Tibial nerve (tissue), 4 donors: ENCODE results near the gene C1QTNF4. TPM values are rescaled to one million over a fixed set of nuclear protein-coding genes. Genes with fewer than 3 reads are reported as not detected.

ENCODE experiments used
- DNase-seq, 2 donors: peaks; one replicate each; pipeline ENCODE4 v3.0.0-alpha.2; 2019; ENCODE audit warnings: low spot score in 2 of 2
- H3K27ac ChIP-seq, 4 donors: fragments of 200-600 bp; sonication (generic) in 3 of 4; one replicate each; pipeline ENCODE4 v1.5.1; 2017 to 2019; ENCODE audit warnings: mild to moderate bottlenecking in 1 of 4
- H3K27me3 ChIP-seq, 2 donors: fragments of 200-600 bp; sonication (generic) in 1 of 2; one replicate each; pipeline versions ENCODE4 v1.5.1 to v1.6.0; 2017 to 2019
- H3K36me3 ChIP-seq, 3 donors: fragments of 200-600 bp; sonication (generic); one replicate each; pipeline ENCODE4 v1.5.1; 2018 to 2019
- H3K4me1 ChIP-seq, 4 donors: fragments of 200-600 bp; sonication (generic) in 3 of 4; one replicate each; pipeline ENCODE4 v1.5.1; 2017 to 2019
- H3K4me3 ChIP-seq, 4 donors: fragments of 200-600 bp; sonication (generic) in 3 of 4; one replicate each; pipeline ENCODE4 v1.5.1; 2017 to 2019; ENCODE audit warnings: mild to moderate bottlenecking in 1 of 4, moderate library complexity in 1 of 4
- H3K9me3 ChIP-seq, 4 donors: fragments of 200-600 bp; sonication (generic) in 3 of 4; one replicate each; pipeline ENCODE4 v1.5.1; 2017 to 2019
- EP300 ChIP-seq, 2 donors: sonication (generic); formaldehyde crosslinking; IDR thresholded peaks; one replicate each; pipeline ENCODE4 v1.6.1; 2017; ENCODE audit warnings: antibody characterized with exemption in 2 of 2, mild to moderate bottlenecking in 1 of 2
- POLR2A ChIP-seq, 2 donors: fragments of 450-650 bp; IDR thresholded peaks; one replicate each; pipeline ENCODE4 v1.6.1; 2017; ENCODE audit warnings: antibody characterized with exemption in 2 of 2, mild to moderate bottlenecking in 2 of 2, moderate library complexity in 2 of 2
- WGBS, 2 donors: methylation state at CpG; one replicate each; pipeline ENCODE4 v1.1.5; 2018; 5-methylcytosine and 5-hydroxymethylcytosine counted together
- small RNA-seq: library from RNA; depleted of rRNA; stranded (forward); fragments of <200 nt; gene quantifications from one replicate; pipeline ENCODE3, GENCODE V24; 2016
- total RNA-seq, 4 donors: library from RNA; depleted of rRNA; stranded (reverse); fragments of >200 nt; gene quantifications; one replicate each; pipeline ENCODE4 v1.1.0, GENCODE V29; 2016
- TF ChIP-seq, protein P1 (sequence below), 5 experiments: fragments of 200-600 bp in 3 of 5; fragments of 450-650 bp in 2 of 5; sonication (generic) in 3 of 5; IDR thresholded peaks; one replicate each; pipeline ENCODE4 v1.5.1; 2016 to 2019; ENCODE audit warnings: antibody characterized with exemption in 5 of 5, mild to moderate bottlenecking in 3 of 5, moderate library complexity in 2 of 5

The C1QTNF4 gene
- total RNA-seq, 4 donors from 2014 or later, result 6.9 to 13.2 (median 9.2) TPM

GRCh38 chr11:47541070-47541469 is 53.1 kb downstream of the C1QTNF4 start:
- H3K36me3 ChIP-seq, result no peaks in the 10 kb centered on the region
- no peaks in the 10 kb centered on the region for H3K9me3 ChIP-seq
- H3K27me3 ChIP-seq, result no peaks in the 10 kb centered on the region
- peak overlapping the region in 1 of 4 donors; percentile 65 for H3K27ac ChIP-seq
- 89 to 100% methylated on average over 2 of the region's 2 CpGs for WGBS, 2 donors
- H3K4me1 ChIP-seq, result peaks cover 0 to 83% (median 49%) of the 10 kb centered on the region in 4 donors
- TF ChIP-seq, protein P1, sequence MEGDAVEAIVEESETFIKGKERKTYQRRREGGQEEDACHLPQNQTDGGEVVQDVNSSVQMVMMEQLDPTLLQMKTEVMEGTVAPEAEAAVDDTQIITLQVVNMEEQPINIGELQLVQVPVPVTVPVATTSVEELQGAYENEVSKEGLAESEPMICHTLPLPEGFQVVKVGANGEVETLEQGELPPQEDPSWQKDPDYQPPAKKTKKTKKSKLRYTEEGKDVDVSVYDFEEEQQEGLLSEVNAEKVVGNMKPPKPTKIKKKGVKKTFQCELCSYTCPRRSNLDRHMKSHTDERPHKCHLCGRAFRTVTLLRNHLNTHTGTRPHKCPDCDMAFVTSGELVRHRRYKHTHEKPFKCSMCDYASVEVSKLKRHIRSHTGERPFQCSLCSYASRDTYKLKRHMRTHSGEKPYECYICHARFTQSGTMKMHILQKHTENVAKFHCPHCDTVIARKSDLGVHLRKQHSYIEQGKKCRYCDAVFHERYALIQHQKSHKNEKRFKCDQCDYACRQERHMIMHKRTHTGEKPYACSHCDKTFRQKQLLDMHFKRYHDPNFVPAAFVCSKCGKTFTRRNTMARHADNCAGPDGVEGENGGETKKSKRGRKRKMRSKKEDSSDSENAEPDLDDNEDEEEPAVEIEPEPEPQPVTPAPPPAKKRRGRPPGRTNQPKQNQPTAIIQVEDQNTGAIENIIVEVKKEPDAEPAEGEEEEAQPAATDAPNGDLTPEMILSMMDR (IDR thresholded peaks at IDR 0.05), result no peak
- no peak for TF ChIP-seq EP300 (IDR thresholded peaks at IDR 0.05)
- TF ChIP-seq POLR2A (IDR thresholded peaks at IDR 0.05), result no peak
- H3K4me3 ChIP-seq, result no peak overlapping the region
- DNase-seq, result no peak

DNA sequence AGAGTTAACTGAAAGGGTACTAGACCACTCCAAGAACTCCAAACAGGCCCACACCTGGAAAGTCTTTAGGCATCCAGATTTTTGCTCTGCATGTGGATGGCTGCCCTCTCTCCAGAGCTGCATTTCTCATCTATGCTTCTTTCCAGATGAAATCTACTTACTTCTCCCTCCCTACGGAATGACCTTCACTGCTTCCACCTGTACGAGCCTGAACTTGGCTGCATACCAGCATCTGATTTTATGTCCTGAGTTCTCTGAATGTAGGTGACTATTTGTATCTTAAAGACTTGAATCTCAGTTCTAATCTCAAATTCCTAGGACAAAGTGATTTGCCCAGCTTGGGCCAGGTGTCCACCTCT is 54.6 kb downstream of the C1QTNF4 start:
- Histone ChIP-seq H3K9me3 (no peaks in the 10 kb centered on the region), H3K36me3 (no peaks in the 10 kb centered on the region), H3K27me3 (no peaks in the 10 kb centered on the region), H3K27ac (peak overlapping the region in 2 of 4 donors; percentile 22 to 65), H3K4me1 (peaks cover 0 to 85% (median 51%) of the 10 kb centered on the region in 4 donors), H3K4me3 (no peak overlapping the region)
- no peak for DNase-seq
- WGBS, 2 donors, result 57 to 68% methylated on average over 2 of the region's 2 CpGs
- TF ChIP-seq, protein P1 (IDR thresholded peaks at IDR 0.05), result no peak
- TF ChIP-seq EP300 (IDR thresholded peaks at IDR 0.05), result no peak
- no peak for TF ChIP-seq POLR2A (IDR thresholded peaks at IDR 0.05)

Small RNA genes within 50 kb of the gene (small RNA-seq; reads per million reads assigned to genes)
- gene RN7SL652P (not detected), gene RNU5E-10P (not detected)

Other genes with a start within 250 kb of the C1QTNF4 start
- under 1 TPM in 2 of 4 donors, not detected in 2; 0.21 to 0.60 TPM for gene MYBPC3, start 241.7 kb downstream of the C1QTNF4 start, total RNA-seq
- 10 to 100 TPM; 18.8 to 73.5 (median 25.2) TPM for gene SPI1, start 215.9 kb downstream of the C1QTNF4 start, total RNA-seq
- gene SLC39A13, start 185.8 kb downstream of the C1QTNF4 start, total RNA-seq, result 100 to 1,000 TPM in 3 of 4 donors, 10 to 100 TPM in 1; 91.6 to 142 (median 116) TPM
- 100 to 1,000 TPM; 103 to 147 (median 128) TPM for gene PSMC3, start 168.0 kb downstream of the C1QTNF4 start, total RNA-seq
- 1 to 10 TPM; 2.2 to 6.7 (median 2.7) TPM for gene RAPSN, start 145.3 kb downstream of the C1QTNF4 start, total RNA-seq
- gene CELF1, start 41.3 kb downstream of the C1QTNF4 start, total RNA-seq, result 100 to 1,000 TPM in 3 of 4 donors, 10 to 100 TPM in 1; 70.3 to 144 (median 127) TPM
- 100 to 1,000 TPM in 3 of 4 donors, 10 to 100 TPM in 1; 97.3 to 158 (median 137) TPM for gene PTPMT1, start 28.8 kb downstream of the C1QTNF4 start, total RNA-seq
- 10 to 100 TPM; 18.0 to 20.8 (median 19.5) TPM for gene KBTBD4, start 15.4 kb downstream of the C1QTNF4 start, total RNA-seq
- 10 to 100 TPM; 55.1 to 65.4 (median 61.1) TPM for gene NDUFS3, start 15.3 kb downstream of the C1QTNF4 start, total RNA-seq
- 10 to 100 TPM in 1 of 4 donors, 1 to 10 TPM in 3; 3.3 to 22.7 (median 4.1) TPM for gene FAM180B, start 7.7 kb downstream of the C1QTNF4 start, total RNA-seq
- 10 to 100 TPM; 33.0 to 50.2 (median 36.3) TPM for gene MTCH2, start 48.1 kb upstream of the C1QTNF4 start, total RNA-seq
- gene AGBL2, start 121.0 kb upstream of the C1QTNF4 start, total RNA-seq, result 1 to 10 TPM in 2 of 4 donors, under 1 TPM in 1, not detected in 1; 0.44 to 5.9 (median 4.2) TPM
- 100 to 1,000 TPM; 153 to 351 (median 199) TPM for gene FNBP4, start 172.9 kb upstream of the C1QTNF4 start, total RNA-seq